Measurements from ENCODE around the gene BCAS1.

Gene BCAS1

GRCh38 chr20:53920647-53921245 is 149.6 kb downstream of the BCAS1 start:
- no peak for DNase-seq

- DNase-seq = no peak
Observed at GRCh38 chr20:53919886-53920285, 150.5 kb downstream of the BCAS1 start.

GRCh38 chr20:53918949-53919361 is 151.4 kb downstream of the BCAS1 start:
- DNase-seq = no peak

DNA sequence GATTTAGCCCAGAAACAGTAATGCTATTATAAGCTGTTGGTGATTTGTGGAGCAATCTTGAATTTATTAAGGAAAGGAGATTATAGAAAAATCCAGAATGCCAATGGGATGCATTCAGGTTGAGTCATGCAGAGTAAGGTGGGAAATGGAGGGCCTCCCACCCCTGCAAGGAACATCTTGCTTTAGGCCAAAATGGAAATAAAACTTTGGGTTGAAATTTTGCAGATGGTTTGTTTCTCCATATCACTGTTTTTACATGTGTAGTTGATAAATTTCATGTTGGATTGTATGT is 152.4 kb downstream of the BCAS1 start:
- DNase-seq = no peak

DNA sequence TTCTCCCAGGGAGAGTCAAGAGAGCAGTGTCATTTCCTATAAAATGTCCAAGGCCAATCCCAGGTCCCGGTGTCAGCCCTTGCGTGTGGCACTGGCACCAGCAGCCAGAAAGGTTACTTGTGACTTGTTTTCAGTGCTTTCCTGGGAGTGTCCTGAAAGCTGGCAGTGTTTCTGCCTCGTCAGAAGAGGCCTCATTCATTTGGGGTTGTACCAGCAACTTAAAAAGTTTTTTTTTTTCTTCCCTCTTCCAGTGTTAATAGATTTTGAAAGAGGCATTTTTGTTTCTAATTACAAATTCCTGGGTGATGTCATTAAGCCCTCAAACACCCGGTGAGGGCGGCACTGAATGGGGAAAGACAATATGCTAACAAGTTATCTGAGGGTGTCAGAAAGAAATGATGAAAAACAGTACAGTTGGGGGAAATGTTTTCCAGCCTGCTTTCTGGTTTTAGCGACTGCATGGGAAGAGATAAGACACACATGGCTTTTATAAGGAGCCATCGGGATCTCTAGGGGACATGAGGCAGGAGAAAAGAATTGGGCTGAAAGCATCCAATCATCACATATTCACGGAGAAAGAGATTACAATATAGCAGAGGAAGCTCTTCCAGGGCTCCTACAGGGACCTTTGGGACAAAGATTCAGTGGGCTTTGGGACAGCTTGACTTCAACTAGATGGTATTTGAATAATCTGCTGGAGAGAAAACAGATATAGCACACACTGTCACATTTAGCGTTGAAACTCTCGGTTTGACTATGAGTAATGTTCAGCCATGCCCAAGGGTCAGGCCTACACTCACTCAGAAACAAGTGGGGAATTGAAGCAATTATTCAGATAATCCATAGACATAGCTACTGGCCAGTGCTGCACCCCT is 153.0 kb downstream of the BCAS1 start:
- no peak for DNase-seq

DNA sequence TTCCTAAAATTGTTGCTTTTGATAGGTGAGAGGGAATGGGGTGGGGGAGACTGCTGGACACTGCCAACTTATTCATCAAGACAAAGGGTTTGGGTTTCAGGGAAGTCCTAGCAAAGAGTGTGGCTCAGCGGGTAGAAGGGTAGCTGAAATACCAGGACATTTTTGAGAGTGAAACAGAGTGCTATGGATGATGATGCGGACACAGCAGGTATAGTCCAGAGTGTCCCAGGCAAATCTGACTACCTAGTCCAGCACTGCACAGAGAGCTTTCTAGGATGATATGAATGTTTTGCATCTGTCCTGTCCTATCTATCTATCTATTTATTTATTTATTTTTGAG is 154.3 kb downstream of the BCAS1 start:
- DNase-seq = no peak

DNA sequence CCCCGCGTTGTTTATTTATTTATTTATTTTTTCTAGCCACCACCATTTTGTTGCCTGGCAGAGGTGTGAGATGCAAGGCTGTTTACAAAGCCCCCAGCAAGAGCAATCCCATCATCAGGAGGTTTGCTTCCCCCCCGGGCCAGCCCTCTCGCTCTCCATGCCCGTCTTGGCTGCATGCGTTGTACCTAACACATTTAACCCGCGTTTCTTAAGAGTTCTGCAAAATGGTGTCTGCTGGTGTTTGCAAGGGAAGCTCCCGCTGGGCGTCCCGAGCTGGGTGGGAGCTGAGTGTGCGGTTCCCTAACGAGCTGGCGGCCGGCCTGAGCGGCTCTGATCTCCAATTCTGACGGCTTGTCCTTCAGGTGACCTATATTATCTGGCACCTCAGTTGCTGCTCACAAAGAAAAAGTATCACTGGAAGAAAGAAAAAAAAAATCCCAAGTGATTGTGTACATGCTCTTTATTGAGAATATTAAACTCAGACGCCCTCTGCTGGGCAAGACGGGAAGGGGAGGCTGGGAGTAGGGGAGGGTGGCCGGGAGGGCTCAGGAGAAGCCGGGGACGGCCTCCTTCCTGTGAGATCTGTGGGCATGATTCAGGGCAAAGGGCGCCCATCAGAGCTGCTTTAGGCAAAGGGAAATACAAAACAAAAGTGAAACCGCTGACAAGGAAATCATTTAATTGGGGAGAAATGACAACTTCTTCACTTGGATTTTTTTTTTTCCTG is 154.8 kb downstream of the BCAS1 start:
- peak; percentile 70 for DNase-seq

DNA sequence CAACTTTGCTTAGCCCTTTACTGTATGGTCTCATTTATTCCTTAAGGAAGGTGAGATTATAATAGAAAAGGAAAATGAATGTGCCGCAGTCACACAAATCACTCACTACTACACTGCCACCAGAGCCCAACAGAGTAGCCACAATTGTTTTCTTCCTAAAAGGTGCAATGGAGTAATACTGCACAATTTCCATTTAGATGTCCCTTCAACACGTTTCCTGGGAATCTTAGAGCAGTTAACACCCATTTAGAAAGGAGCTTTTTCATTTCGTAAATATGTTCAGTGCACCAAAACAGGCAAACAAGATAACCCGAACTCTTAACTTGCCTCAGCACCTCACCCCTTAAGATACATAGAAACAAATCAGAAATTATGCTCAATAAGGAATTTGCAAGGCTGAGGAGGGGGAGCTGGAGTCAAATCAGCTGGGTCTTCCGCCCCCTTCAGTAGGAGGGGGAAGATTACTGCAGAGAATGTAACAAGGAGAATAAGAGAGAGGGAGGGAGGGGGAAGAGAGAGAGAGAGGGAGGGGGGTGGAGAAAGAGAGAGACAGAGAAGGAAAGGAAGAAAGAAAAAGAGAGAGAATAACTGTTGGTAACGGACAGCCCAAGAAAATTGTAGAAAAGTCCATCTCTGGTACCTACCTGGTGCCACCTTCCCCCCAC is 155.5 kb downstream of the BCAS1 start:
- DNase-seq = no peak

DNA sequence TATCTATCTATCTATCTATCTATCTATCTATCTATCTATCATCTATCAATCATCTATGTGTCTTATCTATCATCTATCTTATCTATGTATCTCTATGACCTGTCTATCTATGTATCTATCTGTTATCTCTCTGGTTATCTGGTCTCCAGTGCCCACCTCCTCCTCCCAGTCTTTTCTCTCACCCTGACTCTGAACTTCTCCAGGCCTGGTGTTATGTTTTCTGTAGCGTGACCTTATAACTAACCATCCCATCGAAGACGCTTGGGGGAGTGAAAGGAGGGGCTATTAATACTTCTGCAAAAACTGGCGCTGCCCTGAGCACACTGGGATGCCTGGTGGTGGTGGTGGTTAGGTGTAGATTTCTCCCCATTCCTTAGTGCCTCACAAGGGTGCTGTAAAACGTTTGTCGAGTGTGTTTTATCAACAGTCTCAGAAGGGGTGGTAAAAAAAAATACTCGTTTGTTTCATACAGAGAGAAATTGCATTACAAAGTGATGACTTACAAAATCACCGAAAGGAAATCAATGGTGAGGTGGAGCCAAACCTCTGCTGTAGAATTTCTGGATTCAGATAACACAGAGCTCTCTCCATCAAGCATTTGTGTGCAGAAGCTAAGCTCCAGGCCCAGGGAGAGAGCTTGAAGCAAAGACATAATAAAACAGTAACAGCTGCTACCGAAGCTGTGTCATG is 156.2 kb downstream of the BCAS1 start:
- DNase-seq = no peak

DNA sequence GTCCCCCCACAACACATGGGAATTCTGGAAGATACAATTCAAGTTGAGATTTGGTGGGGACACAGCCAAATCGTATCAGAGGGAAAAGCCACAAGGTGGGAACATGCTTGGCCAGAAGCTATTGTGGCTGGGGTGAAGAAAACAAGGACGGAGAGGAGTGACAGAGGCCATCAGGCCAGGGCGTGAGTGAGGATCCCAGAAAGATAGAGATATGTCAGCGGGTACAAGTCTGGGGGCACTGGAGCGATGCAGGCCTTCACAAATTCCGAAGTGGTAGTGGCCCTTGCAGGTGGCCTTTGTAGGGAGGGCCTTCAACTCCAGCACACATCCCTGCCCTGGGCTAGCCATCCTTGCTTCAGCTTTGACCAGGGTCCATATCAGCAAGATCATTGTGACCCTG is 159.1 kb downstream of the BCAS1 start:
- DNase-seq = no peak

DNA sequence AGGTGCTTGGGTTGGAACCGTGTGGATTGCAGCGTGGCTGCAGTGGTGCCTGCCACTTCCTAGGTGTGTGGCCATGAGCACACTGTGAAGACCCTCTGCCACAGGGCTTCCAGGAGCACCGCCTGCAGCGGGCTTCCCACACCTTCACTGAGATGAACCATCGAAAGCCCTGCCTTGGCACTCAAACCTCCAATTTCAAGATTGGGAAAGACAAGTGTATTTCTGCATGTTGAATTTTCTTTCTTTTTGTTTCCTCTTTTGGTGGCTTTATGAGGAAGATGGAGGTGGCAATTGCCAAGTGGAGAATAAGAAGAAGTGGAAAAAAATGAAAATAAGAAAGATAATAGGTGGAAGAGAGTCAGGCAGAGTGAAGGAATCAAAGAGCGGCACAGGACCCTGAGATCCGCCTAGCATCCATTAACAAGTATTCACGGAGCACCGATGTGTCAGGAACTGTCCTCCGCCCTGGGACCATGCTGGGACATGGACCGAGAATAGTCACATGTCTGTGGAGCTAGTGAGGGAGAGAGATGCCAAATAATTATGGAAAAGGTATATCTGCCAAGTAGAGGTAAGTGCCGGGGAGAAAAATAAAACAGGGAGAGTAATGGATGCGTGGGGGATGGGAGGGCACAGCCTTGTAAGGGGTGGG is 159.9 kb downstream of the BCAS1 start:
- DNase-seq = no peak

DNA sequence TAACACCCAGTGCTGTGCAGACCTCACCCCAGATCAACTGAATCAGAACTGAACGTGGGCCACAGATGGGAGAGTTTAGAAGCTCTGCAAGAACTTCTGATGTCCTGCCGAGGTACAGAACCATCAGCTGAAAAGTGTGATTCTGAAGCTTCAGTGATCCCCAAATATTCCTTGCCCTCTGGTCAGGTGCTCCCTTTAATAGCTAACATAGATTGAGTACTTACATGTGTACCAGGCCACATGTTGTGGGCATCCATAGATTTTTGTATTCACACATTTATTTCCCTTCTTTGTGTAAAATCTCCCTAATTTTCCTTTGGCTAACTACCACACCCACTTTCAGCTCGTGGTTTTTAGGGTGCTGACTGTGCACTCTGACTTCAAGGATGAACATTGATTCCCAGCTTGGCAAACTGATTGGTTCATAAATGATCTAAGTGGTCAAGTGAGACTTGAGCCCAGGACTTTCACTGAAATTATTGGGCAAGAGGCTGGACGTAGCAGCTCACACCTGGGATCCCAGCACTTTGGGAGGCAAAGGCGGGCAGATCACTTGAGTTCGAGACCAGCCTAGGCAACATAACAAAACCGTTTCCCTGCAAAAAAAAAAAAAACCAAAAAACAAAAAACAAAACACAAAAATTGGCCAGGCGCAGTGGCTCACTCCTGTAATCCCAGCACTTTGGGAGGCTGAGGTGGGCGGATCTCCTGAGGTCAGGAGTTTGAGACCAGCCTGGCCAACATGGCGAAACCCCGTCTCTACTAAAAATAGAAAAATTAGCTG is 162.2 kb downstream of the BCAS1 start:
- no peak for DNase-seq

GRCh38 chr20:53905820-53906191 is 164.6 kb downstream of the BCAS1 start:
- no peak for DNase-seq

GRCh38 chr20:53905019-53905819 is 165.2 kb downstream of the BCAS1 start:
- DNase-seq = no peak

- no peak for DNase-seq
Observed at GRCh38 chr20:53904261-53904660, 166.1 kb downstream of the BCAS1 start.

DNA sequence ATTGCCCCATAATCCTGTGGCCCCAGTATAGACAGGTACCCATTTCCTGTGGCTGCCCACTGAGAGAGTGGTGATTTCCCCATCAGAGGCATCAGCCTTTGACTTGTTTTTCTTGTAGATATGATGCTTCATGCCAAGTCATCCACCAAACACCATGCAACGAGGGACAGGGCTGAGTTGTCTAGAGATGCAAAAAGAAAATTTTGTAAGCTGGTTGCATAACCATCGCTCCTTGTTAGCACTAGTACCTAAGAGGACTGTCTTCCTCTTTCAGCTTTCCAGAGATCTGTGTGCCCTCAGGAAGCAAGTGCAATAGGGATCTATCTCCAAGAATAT is 166.8 kb downstream of the BCAS1 start:
- DNase-seq = no peak

GRCh38 chr20:53902968-53903651 is 167.3 kb downstream of the BCAS1 start:
- DNase-seq = no peak

- DNase-seq = no peak
Observed at GRCh38 chr20:53901497-53902096, 168.8 kb downstream of the BCAS1 start.

DNA sequence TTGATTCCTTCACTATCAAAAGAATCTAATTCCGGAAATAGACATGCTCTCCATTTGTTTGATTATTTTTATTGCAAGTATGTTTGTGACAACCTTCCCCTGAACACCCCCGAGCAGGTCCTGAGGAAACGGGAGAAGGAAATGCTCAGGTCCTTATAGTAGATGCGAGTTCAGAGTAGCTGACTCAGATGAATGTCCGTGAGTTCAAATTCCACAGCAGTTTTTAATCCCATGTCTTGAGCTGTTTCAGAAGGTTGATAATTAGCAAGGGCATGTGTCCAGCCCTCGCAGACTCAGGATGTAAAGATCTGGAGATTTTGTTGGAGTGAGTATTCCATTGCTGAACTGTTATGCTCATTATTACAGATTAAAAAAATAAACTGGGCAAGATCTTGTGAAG is 169.3 kb downstream of the BCAS1 start:
- no peak for DNase-seq
